ENCODE data around the gene ATP5F1E. TPM values are rescaled to one million over a fixed set of nuclear protein-coding genes. Genes with fewer than 3 reads are reported as not detected.

ATP5F1E gene
- total and polyA plus RNA-seq, 4 donors: 11.7 to 148 (median 27.7) TPM

DNA sequence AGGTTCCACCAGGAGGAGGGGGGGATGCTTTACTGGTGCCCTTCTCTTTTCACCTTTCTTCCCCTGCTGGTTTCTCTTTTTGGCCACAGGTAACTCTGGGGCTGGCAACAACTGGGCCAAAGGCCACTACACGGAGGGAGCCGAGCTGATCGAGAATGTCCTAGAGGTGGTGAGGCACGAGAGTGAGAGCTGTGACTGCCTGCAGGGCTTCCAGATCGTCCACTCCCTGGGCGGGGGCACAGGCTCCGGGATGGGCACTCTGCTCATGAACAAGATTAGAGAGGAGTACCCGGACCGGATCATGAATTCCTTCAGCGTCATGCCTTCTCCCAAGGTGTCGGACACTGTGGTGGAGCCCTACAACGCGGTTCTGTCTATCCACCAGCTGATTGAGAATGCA, 8.5 kb downstream of the ATP5F1E start:
- Histone ChIP-seq H3K27ac (ENCODE audit: low read depth in 1 of 2, low read length in 2 of 2) (peak overlapping the region in 1 of 2 donors; percentile 1), H3K9me3 (ENCODE audit: control insufficient read depth in 4 of 4, low read length in 3 of 4) (no peaks in the 10 kb centered on the region), H3K9ac (ENCODE audit: low read depth in 1 of 2, low read length in 2 of 2) (no peak overlapping the region), H3K4me3 (ENCODE audit: low read depth in 1 of 3, low read length in 3 of 3) (no peak overlapping the region), H3K27me3 (ENCODE audit: control insufficient read depth in 4 of 4, insufficient read depth in 4 of 4, low read length in 3 of 4) (no peaks in the 10 kb centered on the region), H3K36me3 (ENCODE audit: control insufficient read depth in 4 of 4, insufficient read depth in 3 of 4, low read depth in 1 of 4, low read length in 3 of 4) (peaks cover 6 to 33% (median 18%) of the 10 kb centered on the region in 4 donors), H3K4me1 (ENCODE audit: control insufficient read depth in 4 of 4, insufficient read depth in 4 of 4, low read length in 3 of 4) (peaks cover 3 to 21% (median 7%) of the 10 kb centered on the region in 4 donors)
- TF ChIP-seq, protein P1, sequence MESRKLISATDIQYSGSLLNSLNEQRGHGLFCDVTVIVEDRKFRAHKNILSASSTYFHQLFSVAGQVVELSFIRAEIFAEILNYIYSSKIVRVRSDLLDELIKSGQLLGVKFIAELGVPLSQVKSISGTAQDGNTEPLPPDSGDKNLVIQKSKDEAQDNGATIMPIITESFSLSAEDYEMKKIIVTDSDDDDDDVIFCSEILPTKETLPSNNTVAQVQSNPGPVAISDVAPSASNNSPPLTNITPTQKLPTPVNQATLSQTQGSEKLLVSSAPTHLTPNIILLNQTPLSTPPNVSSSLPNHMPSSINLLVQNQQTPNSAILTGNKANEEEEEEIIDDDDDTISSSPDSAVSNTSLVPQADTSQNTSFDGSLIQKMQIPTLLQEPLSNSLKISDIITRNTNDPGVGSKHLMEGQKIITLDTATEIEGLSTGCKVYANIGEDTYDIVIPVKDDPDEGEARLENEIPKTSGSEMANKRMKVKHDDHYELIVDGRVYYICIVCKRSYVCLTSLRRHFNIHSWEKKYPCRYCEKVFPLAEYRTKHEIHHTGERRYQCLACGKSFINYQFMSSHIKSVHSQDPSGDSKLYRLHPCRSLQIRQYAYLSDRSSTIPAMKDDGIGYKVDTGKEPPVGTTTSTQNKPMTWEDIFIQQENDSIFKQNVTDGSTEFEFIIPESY (IDR thresholded peaks at IDR 0.05): no peak
- TF ChIP-seq HNF4A (conservative IDR thresholded peaks at IDR 0.05): no peak
- TF ChIP-seq JUND (IDR thresholded peaks at IDR 0.05): no peak
- TF ChIP-seq, protein P2, sequence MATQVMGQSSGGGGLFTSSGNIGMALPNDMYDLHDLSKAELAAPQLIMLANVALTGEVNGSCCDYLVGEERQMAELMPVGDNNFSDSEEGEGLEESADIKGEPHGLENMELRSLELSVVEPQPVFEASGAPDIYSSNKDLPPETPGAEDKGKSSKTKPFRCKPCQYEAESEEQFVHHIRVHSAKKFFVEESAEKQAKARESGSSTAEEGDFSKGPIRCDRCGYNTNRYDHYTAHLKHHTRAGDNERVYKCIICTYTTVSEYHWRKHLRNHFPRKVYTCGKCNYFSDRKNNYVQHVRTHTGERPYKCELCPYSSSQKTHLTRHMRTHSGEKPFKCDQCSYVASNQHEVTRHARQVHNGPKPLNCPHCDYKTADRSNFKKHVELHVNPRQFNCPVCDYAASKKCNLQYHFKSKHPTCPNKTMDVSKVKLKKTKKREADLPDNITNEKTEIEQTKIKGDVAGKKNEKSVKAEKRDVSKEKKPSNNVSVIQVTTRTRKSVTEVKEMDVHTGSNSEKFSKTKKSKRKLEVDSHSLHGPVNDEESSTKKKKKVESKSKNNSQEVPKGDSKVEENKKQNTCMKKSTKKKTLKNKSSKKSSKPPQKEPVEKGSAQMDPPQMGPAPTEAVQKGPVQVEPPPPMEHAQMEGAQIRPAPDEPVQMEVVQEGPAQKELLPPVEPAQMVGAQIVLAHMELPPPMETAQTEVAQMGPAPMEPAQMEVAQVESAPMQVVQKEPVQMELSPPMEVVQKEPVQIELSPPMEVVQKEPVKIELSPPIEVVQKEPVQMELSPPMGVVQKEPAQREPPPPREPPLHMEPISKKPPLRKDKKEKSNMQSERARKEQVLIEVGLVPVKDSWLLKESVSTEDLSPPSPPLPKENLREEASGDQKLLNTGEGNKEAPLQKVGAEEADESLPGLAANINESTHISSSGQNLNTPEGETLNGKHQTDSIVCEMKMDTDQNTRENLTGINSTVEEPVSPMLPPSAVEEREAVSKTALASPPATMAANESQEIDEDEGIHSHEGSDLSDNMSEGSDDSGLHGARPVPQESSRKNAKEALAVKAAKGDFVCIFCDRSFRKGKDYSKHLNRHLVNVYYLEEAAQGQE (IDR thresholded peaks at IDR 0.05): no peak
- TF ChIP-seq RXRA (IDR thresholded peaks at IDR 0.05): no peak
- no peak for DNase-seq (ENCODE audit: low spot score)
- 81% methylated on average over 13 of the region's 13 CpGs for WGBS

DNA sequence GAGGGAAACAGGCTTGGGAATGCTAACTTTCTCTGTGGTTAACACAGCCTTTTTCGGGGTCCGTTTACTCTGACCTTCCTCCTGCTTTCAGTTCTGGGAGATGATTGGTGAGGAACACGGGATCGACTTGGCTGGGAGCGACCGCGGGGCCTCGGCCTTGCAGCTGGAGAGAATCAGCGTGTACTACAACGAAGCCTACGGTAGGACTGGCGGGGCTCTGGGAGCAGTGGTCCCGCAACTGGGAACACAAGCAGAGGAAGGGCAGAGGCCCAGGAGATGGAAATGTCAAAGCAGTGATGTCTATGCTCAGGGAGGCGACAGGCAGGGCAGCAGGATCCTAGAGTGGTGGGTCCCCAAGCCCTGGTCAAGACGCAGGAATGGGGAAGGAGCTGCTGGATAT, 9.4 kb downstream of the ATP5F1E start:
- 97% methylated on average over 15 of the region's 15 CpGs for WGBS
- Histone ChIP-seq H3K27me3 (ENCODE audit: control insufficient read depth in 4 of 4, insufficient read depth in 4 of 4, low read length in 3 of 4) (no peaks in the 10 kb centered on the region), H3K9me3 (ENCODE audit: control insufficient read depth in 4 of 4, low read length in 3 of 4) (no peaks in the 10 kb centered on the region), H3K4me3 (ENCODE audit: low read depth in 1 of 3, low read length in 3 of 3) (no peak overlapping the region), H3K36me3 (ENCODE audit: control insufficient read depth in 4 of 4, insufficient read depth in 3 of 4, low read depth in 1 of 4, low read length in 3 of 4) (peaks cover 6 to 30% (median 12%) of the 10 kb centered on the region in 4 donors), H3K27ac (ENCODE audit: low read depth in 1 of 2, low read length in 2 of 2) (no peak overlapping the region), H3K9ac (ENCODE audit: low read depth in 1 of 2, low read length in 2 of 2) (no peak overlapping the region), H3K4me1 (ENCODE audit: control insufficient read depth in 4 of 4, insufficient read depth in 4 of 4, low read length in 3 of 4) (peaks cover 3 to 19% (median 7%) of the 10 kb centered on the region in 4 donors)
- DNase-seq (ENCODE audit: low spot score): no peak
- TF ChIP-seq SP1 (IDR thresholded peaks at IDR 0.05) (no peak), RAD21 (IDR thresholded peaks at IDR 0.05) (no peak), FOXA1 (IDR thresholded peaks at IDR 0.05) (no peak), HNF4G (IDR thresholded peaks at IDR 0.05) (no peak), FOXA2 (IDR thresholded peaks at IDR 0.05) (no peak), RXRA (IDR thresholded peaks at IDR 0.05) (no peak), JUND (IDR thresholded peaks at IDR 0.05) (no peak), EGR1 (IDR thresholded peaks at IDR 0.05; ENCODE audit: low read depth in 2 of 2) (no peak), TAF1 (conservative IDR thresholded peaks at IDR 0.05) (no peak), NR2F2 (IDR thresholded peaks at IDR 0.05) (no peak), GABPA (IDR thresholded peaks at IDR 0.05 in 1 of 2, conservative IDR thresholded peaks at IDR 0.05 in 1 of 2) (no peak)
- TF ChIP-seq, protein P2 (IDR thresholded peaks at IDR 0.05): no peak
- TF ChIP-seq, protein P3, sequence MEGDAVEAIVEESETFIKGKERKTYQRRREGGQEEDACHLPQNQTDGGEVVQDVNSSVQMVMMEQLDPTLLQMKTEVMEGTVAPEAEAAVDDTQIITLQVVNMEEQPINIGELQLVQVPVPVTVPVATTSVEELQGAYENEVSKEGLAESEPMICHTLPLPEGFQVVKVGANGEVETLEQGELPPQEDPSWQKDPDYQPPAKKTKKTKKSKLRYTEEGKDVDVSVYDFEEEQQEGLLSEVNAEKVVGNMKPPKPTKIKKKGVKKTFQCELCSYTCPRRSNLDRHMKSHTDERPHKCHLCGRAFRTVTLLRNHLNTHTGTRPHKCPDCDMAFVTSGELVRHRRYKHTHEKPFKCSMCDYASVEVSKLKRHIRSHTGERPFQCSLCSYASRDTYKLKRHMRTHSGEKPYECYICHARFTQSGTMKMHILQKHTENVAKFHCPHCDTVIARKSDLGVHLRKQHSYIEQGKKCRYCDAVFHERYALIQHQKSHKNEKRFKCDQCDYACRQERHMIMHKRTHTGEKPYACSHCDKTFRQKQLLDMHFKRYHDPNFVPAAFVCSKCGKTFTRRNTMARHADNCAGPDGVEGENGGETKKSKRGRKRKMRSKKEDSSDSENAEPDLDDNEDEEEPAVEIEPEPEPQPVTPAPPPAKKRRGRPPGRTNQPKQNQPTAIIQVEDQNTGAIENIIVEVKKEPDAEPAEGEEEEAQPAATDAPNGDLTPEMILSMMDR (IDR thresholded peaks at IDR 0.05; ENCODE audit: low read depth, low read length, missing input control): no peak
- TF ChIP-seq, protein P4, sequence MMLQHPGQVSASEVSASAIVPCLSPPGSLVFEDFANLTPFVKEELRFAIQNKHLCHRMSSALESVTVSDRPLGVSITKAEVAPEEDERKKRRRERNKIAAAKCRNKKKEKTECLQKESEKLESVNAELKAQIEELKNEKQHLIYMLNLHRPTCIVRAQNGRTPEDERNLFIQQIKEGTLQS (IDR thresholded peaks at IDR 0.05): no peak
- TF ChIP-seq, protein P1 (IDR thresholded peaks at IDR 0.05): no peak

Data from liver (tissue), 9 donors.